CD4-positive, alpha-beta T cell treated with Interleukin-15 for 1 hour (primary cell): Measurements from ENCODE around the gene PAXX.

Experiments
- DNase-seq: peaks from one replicate; pipeline ENCODE4 v3.0.0-alpha.2; 2020

Gene PAXX

DNA sequence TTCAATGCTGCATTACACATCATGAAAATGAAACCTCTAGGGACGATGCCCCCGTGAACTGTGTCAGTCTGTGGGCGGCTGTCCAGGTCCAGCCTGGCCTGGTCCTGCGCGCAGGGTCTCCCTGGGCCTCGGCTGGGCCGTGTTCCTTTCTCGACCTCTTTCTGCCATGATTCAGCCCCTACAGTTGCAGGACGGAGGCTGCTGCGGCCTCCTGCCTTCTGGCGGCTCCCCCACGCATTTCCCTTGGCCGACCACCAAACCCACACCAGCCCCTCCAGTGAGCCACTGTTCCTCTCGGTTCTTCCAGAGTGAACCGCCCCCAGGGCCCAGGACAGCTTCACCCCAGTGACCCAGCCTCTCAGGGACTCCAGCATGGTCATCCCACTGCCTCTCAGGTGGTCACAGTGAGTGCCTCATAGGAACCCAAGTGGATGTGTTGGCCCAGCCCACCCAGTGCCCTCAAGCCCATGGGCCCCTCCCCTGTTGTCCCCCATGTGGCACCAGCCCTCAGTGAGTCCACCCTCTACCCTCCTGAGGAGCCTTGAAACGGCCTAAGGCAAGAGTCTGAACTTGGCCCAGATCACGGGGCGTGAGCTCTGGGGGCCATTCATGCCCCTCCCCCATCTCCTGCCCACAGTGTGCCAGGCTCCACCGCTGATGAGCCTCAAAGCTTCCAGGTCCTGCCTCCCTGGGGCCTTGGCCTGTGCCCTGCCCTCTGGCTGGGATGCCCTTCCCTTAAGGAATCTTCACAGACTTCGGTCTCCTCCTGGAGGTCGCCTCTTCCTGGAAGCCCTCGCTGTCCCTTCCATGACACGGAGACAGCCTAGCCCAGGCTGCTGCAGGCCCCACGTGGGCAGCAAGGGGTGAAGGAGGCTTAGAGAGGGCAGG, 14.1 kb downstream of the PAXX start:
- DNase-seq, result no peak

GRCh38 chr9:137007108-137007815, 15.0 kb downstream of the PAXX start:
- no peak for DNase-seq

GRCh38 chr9:137007816-137008270, 15.6 kb downstream of the PAXX start:
- no peak for DNase-seq

DNA sequence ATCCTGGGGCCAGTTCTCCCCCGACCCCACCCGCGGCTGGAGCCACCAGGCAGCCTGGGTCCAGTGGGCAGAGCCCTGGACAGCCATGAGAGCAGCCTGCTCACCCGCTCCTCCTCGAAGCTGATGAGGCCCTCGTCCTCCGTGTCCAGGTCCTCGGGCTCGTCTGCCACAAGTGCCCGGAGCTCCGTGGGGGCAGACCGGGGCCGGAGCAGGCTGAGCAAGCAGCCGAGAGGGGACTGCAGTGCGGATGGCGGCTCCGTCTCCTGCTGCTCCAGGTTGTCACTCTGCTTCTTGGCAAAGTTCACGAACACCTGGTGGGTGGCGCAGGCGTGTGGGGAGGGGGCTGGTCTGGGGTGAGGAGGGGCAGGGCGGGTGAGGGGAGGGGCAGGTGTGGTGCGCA, 16.1 kb downstream of the PAXX start:
- no peak for DNase-seq

GRCh38 chr9:137009217-137009616, 17.0 kb downstream of the PAXX start:
- DNase-seq, result no peak

DNA sequence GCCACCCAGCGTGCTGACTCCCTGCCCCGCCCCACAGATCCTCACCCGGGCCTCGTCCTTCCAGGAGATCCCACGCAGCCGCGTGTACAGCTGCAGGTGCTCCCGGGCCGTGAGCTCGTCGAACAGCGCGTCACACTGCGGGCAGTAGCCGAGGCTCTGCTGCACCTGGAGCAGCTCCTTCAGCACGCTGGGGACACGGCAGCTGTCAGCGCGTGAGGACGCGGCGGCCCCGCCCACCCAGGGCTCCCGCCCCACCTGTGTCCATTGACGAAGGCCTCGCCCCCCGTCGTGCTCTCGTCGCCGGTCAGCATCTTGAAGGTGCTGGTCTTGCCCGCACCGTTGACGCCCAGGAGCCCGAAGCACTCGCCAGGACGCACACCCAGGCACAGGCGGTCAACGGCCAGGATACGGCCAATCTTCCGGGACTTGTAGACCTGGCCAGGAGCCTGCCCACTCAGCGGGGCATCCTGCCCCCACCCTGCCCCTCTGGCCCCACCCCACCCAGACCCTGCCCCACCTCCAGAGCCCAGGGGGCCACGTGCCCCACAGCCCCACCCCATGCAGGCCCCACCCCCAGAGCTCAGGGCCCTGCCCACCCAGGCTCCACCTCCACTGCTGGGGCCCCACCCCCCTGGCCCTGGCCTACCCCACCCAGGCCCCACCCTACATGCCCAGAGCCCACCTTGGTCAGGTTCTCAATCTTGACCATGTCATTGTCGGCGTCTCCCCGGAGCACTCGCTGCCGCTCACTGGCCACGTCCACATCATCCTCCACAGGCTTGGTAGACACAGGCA, 17.9 kb downstream of the PAXX start:
- no peak for DNase-seq

GRCh38 chr9:137011156-137011555, 18.9 kb downstream of the PAXX start:
- no peak for DNase-seq

GRCh38 chr9:137011907-137012675, 19.9 kb downstream of the PAXX start:
- no peak for DNase-seq

DNA sequence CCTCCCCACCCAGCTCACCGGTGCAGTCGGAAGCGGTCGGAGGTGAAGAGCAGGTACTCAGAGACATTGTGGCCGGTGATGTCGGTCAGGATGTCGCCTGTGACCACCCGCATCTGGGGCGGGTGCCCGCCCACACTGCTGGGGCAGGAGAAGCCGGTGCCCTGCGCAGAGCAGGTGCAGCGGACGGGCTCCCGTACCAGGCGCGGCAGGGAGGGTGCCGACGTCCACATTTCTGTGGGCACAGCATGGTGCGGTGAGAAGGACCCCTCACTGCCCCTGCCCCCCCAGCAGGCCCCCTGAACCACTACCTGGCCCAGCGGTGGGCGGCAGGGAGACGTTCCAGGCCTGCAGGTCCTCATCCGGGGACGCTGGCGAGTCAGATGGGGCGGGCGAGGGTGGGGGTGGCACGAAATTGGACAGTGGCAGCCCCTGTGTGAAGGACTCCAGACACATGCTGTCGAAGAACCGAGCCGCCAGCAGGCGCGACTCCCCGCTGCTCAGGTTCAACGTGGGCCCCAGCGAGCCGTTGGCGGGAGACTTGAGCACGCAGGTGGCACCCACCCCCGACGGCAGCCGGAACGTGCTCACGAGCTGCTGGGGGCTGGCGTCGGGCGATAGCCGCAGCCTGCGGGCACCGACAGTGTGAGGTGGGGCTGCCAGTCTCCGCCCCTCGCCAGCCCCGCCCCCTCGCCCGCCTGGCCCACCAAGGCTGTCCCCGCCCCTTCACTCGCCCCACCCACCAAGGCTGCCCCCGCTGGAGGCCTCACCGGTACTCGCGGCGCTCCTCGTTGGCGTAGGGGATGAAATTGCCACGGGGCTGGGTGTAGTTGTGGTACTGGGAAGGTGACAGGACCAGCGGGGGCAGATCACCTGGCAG, 20.7 kb downstream of the PAXX start:
- no peak for DNase-seq

GRCh38 chr9:137013571-137013940, 21.3 kb downstream of the PAXX start:
- no peak for DNase-seq

GRCh38 chr9:137014166-137014565, 21.9 kb downstream of the PAXX start:
- DNase-seq, result no peak

DNA sequence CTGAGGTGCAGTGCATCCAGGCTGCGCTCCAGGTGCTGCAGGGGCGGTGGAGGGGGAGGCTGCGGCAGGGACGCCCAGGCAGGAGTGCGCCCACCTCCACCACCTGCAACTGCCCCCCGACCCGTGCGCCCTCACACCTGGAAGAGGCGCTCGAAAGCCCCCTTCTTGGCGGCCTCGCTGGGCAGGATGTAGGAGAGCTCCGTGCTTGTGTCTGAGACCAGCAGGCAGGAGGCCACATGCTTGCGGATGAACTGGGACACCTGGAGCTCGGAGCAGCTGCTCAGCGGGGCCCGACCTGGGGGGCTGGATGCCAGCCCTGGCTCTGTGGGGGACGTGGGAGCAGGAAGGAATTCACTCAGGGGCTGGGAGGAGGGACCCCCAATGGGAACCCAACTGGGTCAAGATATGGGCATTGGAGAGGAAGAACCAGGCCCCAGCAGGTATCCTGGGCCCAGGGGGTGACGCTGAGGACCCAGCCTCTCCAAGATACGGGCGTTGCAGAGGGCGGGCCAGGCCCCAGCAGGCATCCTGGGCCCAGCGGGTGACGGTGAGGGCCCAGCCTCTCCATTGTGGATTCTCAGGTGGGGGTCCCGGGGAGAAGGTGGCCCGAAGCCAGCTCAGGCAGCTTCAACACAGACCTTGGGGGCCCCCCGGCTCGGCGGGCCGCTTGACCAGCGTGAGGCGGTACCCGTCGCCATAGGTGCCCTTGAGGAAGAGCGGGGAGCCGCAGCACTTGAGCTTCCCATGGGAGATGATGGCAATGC, 22.7 kb downstream of the PAXX start:
- DNase-seq, result no peak

DNA sequence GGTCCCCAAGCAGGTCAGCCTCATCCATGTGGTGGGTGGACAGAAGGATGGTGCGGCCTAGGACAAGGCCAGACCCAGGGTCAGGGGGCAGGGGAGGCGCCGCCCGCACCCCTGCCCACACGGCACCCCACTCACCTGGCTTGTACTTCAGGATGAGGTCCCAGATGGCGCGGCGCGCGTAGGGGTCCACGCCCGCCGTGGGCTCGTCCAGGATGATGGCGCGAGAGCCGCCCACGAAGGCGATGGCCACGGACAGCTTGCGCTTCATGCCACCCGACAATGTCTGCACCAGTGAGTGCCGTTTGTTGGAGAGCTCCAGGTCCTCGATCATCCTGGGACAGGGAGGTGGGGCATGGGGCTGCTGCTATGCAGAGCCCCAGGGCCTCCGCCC, 23.3 kb downstream of the PAXX start:
- DNase-seq, result no peak

GRCh38 chr9:137015976-137016375, 23.8 kb downstream of the PAXX start:
- DNase-seq, result no peak

- no peak for DNase-seq
Measured at GRCh38 chr9:137016436-137016835, 24.2 kb downstream of the PAXX start.

DNA sequence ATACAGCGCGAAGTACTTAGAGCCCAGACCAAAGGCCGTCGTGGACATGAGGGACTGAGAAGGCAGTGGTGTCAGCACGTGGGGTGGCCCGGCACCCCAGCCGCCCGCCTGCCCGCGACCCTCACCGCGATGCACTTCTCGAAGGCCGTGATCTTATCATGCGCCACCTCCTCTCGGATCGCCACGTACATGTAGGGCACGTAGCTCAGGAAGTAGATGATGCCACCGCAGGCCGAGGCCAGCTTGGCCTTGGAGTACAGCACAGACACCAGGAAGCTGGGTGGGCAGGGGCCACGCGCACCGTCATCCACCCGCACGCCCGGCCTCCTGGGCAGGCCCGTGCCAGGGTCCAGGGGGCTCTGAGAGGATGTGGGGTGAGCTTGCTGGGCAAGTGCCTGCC, 24.8 kb downstream of the PAXX start:
- DNase-seq, result no peak

DNA sequence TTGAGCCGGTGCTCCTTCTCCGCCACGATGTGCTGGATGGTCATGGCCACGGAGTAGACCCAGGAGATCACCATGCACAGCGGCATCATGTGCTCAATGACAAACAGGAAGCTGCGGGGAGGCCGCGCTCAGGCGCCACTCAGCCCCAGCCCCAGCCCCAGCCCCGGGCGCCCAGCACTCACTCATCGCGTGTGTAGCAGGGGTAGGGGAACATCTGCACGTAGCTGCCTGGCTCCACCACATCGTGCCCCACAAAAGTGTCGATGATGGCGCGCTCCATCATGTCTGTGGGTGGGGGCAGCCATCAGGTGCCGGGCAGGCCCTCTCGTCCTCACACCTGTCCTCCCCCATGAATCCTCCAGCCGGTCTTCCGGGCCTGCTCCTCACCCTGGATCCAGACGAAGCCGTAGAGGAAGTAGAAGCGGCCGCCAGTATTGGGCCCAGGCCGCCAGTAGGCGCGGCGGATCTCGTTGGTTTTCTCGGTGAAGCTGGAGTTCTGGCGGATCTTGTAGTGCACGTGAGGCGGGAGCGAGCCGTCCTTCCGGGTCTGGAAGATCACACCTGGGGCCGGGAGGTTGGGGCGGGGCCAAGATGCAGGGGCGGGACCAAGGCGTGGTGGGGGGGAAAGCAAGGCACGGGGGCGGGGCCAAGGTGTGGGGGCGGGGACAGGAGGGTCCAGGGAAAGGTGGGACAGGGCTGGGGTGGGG, 25.7 kb downstream of the PAXX start:
- no peak for DNase-seq

DNA sequence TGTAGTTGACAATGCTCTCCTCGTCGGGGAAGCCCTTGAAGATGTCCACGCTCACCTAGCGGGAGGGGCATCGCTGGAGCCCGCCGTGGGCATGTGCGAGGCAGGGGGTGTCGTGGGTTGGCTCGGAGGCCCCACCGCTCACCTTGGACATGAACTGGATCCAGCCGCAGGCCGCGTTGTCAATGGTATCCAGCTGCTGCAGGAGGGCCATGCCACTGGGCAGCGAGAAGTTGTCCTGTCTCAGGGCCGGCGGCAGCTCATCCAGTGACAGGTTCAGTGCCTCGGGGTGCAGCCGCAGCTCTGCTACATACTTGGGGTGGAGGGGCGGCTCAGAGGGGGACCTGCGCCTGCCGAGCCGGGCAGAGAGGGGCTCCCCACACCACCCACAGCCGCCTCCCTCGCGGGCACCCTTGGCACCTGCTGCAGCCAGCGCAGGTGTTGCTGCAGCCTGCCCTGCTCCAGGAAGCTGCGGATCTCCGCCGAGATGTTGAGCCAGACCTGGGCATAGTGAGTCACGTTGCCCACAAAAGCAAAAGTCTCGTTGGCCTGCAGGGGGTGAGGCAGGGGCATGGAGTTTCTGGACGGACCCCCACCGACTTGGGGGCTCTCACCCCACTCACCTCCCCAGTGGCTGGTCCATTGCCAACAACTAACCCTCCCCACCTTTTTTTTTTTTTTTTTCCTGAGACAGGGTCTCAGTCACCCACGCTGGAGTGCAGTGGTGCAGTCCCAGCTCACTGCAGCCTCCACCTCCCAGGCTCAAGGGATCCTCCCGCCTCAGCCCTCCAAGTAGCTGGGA, 26.7 kb downstream of the PAXX start:
- no peak for DNase-seq
